ENCODE data around the gene ZNF787.

The ZNF787 gene

DNA sequence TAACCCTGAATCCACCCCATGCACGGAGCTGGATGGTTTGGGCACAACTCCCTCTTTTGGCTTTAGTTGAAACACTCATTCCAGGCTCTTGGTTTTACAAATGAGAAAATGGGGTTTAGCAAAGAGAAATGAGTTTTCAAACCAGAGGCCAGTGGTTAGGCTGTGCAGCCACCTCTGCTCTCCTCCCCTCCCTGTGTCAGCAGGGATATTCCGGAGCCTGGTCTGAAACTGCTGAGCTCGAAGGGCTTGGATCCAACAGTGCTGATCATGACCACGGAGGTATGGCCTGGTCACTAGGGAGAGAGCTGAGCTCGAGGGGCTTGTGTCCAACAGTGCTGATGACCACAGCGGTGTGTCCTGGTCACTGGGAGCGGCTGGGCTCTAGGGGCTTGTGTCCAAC is 41.5 kb downstream of the ZNF787 start:
- Histone ChIP-seq H3K36me3 (ENCODE audit: insufficient read depth) (no peaks in the 10 kb centered on the region), H3K9ac (no peak overlapping the region), H2AFZ (ENCODE audit: low read depth) (no peak overlapping the region), H3K4me3 (IDR thresholded peaks at IDR 0.05; ENCODE audit: insufficient read depth, low read depth, low read length) (no peak overlapping the region), H3K27me3 (ENCODE audit: insufficient read depth, low read depth) (no peaks in the 10 kb centered on the region), H3K27ac (no peak overlapping the region), H3K4me2 (no peak overlapping the region), H4K20me1 (ENCODE audit: insufficient read depth) (no peaks in the 10 kb centered on the region), H3K4me1 (ENCODE audit: low read depth, poor library complexity, severe bottlenecking) (no peaks in the 10 kb centered on the region), H3K79me2 (ENCODE audit: insufficient read depth, low read depth) (no peaks in the 10 kb centered on the region)
- TF ChIP-seq, protein P1, sequence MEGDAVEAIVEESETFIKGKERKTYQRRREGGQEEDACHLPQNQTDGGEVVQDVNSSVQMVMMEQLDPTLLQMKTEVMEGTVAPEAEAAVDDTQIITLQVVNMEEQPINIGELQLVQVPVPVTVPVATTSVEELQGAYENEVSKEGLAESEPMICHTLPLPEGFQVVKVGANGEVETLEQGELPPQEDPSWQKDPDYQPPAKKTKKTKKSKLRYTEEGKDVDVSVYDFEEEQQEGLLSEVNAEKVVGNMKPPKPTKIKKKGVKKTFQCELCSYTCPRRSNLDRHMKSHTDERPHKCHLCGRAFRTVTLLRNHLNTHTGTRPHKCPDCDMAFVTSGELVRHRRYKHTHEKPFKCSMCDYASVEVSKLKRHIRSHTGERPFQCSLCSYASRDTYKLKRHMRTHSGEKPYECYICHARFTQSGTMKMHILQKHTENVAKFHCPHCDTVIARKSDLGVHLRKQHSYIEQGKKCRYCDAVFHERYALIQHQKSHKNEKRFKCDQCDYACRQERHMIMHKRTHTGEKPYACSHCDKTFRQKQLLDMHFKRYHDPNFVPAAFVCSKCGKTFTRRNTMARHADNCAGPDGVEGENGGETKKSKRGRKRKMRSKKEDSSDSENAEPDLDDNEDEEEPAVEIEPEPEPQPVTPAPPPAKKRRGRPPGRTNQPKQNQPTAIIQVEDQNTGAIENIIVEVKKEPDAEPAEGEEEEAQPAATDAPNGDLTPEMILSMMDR (conservative IDR thresholded peaks at IDR 0.05; ENCODE audit: low read depth, low read length) = no peak

DNA sequence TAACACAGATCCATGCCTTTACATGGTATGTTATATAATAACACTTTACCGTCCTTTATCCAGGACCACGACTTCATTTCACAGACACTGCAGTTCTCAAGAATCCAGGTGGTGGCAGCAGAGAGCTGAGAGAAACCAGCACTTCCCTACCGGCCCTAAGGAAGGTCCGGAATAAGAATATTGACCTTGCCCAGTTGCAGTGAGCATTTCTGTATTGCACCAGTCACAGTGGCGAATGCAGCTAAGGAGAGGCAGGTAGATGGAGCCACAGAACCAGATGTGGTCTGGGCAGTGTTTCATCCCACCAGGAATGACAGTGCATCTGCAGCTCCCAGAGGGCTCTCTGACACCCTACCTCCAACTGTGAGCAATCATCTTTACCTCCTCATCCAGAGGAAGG is 44.6 kb downstream of the ZNF787 start:
- H3K27me3 ChIP-seq (ENCODE audit: insufficient read depth, low read depth) = no peaks in the 10 kb centered on the region
- H3K79me2 ChIP-seq (ENCODE audit: insufficient read depth, low read depth) = no peaks in the 10 kb centered on the region
- no peak overlapping the region for H3K27ac ChIP-seq
- H3K4me2 ChIP-seq = no peak overlapping the region
- no peaks in the 10 kb centered on the region for H4K20me1 ChIP-seq (ENCODE audit: insufficient read depth)
- H3K4me3 ChIP-seq (IDR thresholded peaks at IDR 0.05; ENCODE audit: insufficient read depth, low read depth, low read length) = no peak overlapping the region
- H3K4me1 ChIP-seq (ENCODE audit: low read depth, poor library complexity, severe bottlenecking) = no peaks in the 10 kb centered on the region
- no peaks in the 10 kb centered on the region for H3K36me3 ChIP-seq (ENCODE audit: insufficient read depth)
- TF ChIP-seq, protein P1 (conservative IDR thresholded peaks at IDR 0.05; ENCODE audit: low read depth, low read length) = peak; percentile 93
- no peak overlapping the region for H2AFZ ChIP-seq (ENCODE audit: low read depth)
- no peak overlapping the region for H3K9ac ChIP-seq

DNA sequence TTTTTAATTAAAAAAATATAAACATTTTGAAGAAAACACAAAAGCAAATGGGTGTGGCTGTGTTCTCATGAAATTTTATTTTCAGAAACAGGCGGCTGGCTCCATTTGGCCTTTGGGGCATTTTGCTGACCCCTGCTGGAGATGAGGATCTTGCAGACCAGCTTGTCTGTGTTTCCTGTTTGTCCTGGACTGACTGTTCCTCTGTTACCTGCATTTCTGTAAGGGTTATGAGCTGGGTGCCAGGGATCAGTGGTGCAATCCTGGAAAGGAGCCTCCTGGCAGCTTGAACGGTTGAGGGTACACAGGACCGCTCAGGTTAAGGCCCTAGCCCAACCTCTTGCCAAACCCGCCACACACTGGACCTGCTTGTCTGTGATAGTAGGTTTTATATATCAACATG is 49.9 kb downstream of the ZNF787 start:
- Histone ChIP-seq H3K27ac (no peak overlapping the region), H2AFZ (ENCODE audit: low read depth) (no peak overlapping the region), H3K36me3 (ENCODE audit: insufficient read depth) (no peaks in the 10 kb centered on the region), H3K79me2 (ENCODE audit: insufficient read depth, low read depth) (no peaks in the 10 kb centered on the region), H3K4me1 (ENCODE audit: low read depth, poor library complexity, severe bottlenecking) (peaks cover 29% of the 10 kb centered on the region), H3K4me3 (IDR thresholded peaks at IDR 0.05; ENCODE audit: insufficient read depth, low read depth, low read length) (no peak overlapping the region), H3K9ac (no peak overlapping the region), H4K20me1 (ENCODE audit: insufficient read depth) (no peaks in the 10 kb centered on the region), H3K27me3 (ENCODE audit: insufficient read depth, low read depth) (no peaks in the 10 kb centered on the region), H3K4me2 (no peak overlapping the region)
- TF ChIP-seq, protein P1 (conservative IDR thresholded peaks at IDR 0.05; ENCODE audit: low read depth, low read length) = no peak; the same call in 1 of the 2 replicates

DNA sequence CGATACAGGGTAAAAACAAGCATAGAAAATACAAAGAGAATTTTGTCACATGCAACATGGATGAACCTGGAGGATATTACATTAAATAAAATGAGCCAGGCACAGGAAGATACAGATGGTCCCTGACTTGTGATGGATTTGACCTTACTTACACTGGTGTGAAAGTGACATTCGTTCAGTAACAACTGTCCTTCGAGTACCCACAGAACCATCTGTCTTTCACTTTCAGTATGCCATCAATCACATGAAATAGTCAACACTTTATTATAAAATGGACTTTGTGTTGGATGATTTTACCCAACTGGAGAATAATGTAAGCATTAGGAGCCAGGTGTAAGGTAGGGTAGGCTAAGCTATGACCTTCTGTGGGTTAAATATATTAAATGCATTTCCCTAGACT is 51.5 kb downstream of the ZNF787 start:
- Histone ChIP-seq H3K4me3 (IDR thresholded peaks at IDR 0.05; ENCODE audit: insufficient read depth, low read depth, low read length) (no peak overlapping the region), H3K27ac (no peak overlapping the region), H4K20me1 (ENCODE audit: insufficient read depth) (no peaks in the 10 kb centered on the region), H3K27me3 (ENCODE audit: insufficient read depth, low read depth) (no peaks in the 10 kb centered on the region), H3K4me2 (peak overlapping the region; percentile 26; the same call in 1 of the 2 replicates), H3K79me2 (ENCODE audit: insufficient read depth, low read depth) (no peaks in the 10 kb centered on the region), H3K4me1 (ENCODE audit: low read depth, poor library complexity, severe bottlenecking) (peaks cover 32% of the 10 kb centered on the region), H3K36me3 (ENCODE audit: insufficient read depth) (no peaks in the 10 kb centered on the region), H2AFZ (ENCODE audit: low read depth) (no peak overlapping the region), H3K9ac (no peak overlapping the region)
- TF ChIP-seq, protein P1 (conservative IDR thresholded peaks at IDR 0.05; ENCODE audit: low read depth, low read length) = no peak
